ENCODE measurements around the gene SLC34A1.

GRCh38 chr5:177354711-177355110 lies 29.5 kb upstream of the SLC34A1 start:
- no peak for TF ChIP-seq CTCF (IDR thresholded peaks at IDR 0.05)
- no peak for TF ChIP-seq POLR2AphosphoS5 (IDR thresholded peaks at IDR 0.05)
- no peak for TF ChIP-seq POLR2A (IDR thresholded peaks at IDR 0.05; ENCODE audit: low read depth)

All from esophagus muscularis mucosa (tissue), 3 donors.